HG03575 (cell line): ENCODE measurements around the gene KAT5.
"Not testable (repeated sequence)": the region's sequence is repeated elsewhere in the genome, so short reads cannot be mapped to it uniquely, and the experiment has no call there.

Source experiments
- ATAC-seq: cut with Tn5 transposase; IDR thresholded peaks from one replicate; pipeline ENCODE4 v1.9.1; 2021; ENCODE audit not compliant: unreplicated experiment, insufficient number of reproducible peaks, low FRiP score; ENCODE audit errors: extremely low read depth

KAT5 gene

DNA sequence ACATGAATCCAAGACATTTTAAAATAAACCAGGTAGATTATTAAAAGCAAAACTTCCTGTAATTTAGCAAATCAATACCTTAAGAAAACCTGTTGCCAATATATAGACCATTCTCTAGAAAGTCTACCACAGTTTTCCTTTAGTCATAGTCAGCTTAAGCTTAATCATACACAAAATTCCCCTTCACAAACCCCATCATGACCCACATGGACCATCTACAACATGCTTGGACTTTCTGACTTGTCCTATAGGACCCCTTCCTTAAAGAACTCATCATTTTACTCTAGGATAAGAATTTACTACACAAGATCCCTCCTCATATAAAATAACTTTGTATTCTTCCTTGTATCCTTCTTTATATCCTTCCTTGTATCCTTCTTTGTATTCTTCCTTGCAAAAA, 24.8 kb downstream of the KAT5 start:
- ATAC-seq = no peak

DNA sequence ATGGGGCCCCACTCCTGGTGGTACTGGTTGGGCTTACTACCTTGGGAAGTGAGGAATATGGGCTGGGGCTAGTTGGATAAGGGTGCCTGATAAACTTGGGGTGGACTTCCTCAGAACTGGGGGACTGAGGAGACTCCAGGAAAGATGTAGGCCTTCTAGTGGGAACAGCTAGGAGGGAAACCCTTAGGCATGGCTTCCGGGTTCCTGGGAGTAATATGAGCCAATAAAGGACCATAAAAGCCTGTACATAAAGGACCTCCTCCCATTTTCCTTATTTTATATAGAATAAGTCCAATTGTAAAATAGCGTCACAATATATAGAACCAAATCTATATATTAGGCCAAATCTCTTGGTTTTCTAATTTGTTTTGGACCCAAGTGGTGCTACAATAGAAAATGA, 27.0 kb downstream of the KAT5 start:
- ATAC-seq = no peak

GRCh38 chr11:65741185-65741584, 29.1 kb downstream of the KAT5 start:
- ATAC-seq = no peak

DNA sequence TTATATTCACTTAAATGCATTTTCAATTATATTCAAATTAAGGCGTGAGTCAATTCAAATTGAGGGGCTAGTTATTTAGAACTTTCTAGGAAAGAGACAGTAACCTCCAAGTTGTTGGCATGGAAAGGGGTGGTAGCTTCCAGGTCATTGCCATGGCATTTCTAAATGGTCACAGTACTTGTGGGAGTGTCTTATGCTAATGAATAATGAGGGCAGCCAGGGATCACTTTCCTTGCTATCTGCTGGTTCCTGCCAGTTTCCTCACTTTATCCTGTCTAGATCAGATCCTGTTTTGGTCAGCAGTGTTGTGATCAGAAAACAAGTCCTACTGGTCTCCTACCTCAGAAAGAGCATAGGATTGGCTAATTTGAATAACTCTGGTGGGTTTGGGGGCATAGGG, 30.3 kb downstream of the KAT5 start:
- ATAC-seq = no peak

DNA sequence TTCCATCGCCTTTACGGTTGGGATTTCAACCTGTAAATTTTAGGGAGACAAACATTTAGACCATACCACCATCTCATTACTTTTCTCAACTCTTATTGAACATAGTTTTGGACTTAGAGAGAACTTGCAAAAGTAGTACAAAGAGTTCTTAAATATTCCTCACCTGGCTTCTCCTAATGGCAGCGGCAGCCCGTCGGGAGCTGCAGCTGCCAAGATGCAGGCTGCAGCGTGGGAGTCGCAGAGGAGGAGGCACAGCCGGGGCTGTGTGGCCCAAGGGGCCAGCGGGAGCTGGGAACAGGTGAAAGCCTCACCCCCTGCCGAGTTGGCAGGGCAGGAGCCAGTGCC, 31.6 kb downstream of the KAT5 start:
- no peak for ATAC-seq

DNA sequence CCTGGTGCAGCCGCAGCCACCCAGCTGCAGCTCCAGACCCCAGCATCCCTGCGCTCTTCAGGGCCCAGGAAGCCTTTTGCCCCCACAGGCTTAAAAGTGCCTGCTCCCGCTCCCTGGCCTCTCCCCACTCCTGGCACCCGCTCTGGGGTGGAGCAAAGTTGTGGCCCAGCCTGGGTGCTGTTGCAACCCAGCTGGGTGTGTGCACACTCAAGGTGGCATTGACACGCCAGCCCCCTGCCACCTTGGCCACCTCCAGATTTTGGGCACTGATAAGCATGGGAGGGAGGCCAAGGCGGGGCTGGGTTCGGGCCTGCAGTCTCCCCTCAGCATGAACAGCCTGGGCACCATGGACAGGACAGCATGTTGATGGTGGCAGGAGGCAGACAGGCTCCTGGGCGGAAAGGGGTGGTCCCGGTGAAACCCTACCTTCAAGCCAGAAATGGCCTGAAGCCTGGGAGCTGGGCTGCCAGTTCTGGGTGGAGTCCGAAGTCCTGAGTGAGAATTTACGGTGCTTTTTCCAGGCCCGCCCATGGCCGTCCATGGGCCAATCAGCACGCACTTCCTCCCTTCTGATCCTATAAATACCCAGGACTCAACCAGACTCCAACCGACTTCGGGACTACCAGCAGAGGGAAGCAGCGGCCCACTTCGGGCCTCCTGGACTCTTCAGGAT, 32.1 kb downstream of the KAT5 start:
- no peak for ATAC-seq

DNA sequence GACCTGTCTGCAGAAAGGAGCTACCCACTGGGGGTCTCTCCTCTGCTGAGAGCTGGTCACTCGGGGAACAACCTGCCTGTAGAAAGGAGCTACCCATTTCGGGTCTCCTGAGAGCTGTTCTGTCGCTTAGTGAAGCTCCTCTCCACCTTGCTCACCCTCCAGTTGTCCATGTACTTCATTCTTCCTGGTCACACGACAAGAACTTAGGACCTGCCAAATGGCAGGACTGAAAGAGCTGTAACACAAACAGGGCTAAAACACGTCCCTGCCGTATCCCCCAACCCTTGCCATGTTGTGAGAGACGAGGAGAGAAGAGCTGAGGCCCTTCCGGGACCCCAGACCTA, 32.6 kb downstream of the KAT5 start:
- ATAC-seq = no peak

GRCh38 chr11:65745049-65745448, 33.0 kb downstream of the KAT5 start:
- ATAC-seq = no peak

- not testable (repeated sequence) for ATAC-seq
Measured at GRCh38 chr11:65762169-65762568, 50.1 kb downstream of the KAT5 start.

DNA sequence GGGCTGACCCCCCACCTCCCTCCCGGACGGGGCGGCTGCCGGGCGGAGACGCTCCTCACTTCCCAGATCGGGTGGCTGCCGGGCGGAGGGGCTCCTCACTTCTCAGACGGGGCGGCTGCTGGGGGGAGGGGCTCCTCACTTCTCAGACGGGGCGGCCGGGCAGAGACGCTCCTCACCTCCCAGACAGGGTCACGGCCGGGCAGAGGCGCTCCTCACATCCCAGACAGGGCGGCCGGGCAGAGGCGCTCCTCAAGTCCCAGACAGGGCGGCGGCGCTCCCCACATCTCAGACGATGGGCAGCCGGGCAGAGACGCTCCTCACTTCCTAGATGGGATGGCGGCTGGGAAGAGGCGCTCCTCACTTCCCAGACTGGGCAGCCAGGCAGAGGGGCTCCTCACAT, 50.8 kb downstream of the KAT5 start:
- ATAC-seq = not testable (repeated sequence)

DNA sequence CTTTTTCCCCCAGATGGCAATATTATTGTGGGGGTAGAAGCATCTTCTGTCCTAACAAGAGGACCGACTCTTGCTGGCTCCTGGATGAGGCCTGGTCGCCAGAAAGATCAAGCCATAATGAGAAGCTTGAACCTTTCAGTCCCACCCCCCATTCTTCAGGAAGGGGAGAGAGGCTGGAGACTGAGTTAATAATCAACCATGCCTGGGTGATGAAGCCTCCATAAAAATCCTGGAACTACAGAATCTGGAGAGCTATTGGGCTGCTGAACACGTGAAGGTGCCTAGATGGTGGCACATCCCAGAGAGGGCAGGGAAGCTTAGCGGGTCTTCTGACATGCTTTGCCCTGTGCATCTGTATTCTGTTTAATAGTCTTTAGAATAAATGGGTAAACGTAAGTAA, 52.4 kb downstream of the KAT5 start:
- no peak for ATAC-seq

GRCh38 chr11:65766535-65766934, 54.5 kb downstream of the KAT5 start:
- no peak for ATAC-seq

DNA sequence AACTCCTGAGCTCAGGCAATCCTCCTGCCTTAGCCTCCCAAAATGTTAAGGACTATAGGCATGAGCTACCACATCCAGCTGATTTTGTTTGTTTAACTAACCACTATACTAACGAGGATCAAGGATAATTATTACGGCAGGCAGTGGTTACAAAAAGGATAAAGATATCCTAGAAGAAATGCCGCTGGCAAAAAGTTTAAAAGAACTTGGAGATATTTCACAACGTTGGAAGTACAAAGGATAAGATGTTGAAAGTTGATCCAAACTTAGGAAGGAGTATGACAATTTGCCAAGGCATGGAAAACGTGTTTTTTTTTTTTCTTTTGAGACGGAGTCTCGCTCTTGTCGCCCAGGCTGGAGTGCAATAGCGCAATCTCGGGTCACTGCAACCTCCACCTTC, 55.4 kb downstream of the KAT5 start:
- no peak for ATAC-seq

GRCh38 chr11:65767806-65768205, 55.8 kb downstream of the KAT5 start:
- not testable (repeated sequence) for ATAC-seq
